Left lung (tissue), 10 donors: ENCODE measurements around the gene UBAC1. TPM values are rescaled to one million over a fixed set of nuclear protein-coding genes. Genes with fewer than 3 reads are reported as not detected.
"Not testable (repeated sequence)": the region's sequence is repeated elsewhere in the genome, so short reads cannot be mapped to it uniquely, and the experiment has no call there.

ENCODE experiments used
- ATAC-seq: fragments of 200-7000 bp; cut with Tn5 transposase; one replicate; pipeline ENCODE4 v1.9.1; 2020; ENCODE audit warnings: moderate library complexity
- DNase-seq, 4 donors: peaks; one replicate each; pipeline ENCODE4 v3.0.0-alpha.2; 2013 to 2020
- H3K27ac ChIP-seq, 2 donors: fragments of 200-600 bp; sonication (generic) in 1 of 2; one replicate each; pipeline versions ENCODE4 v1.5.0 to v1.8.0; 2020 to 2021
- H3K27me3 ChIP-seq, 2 donors: fragments of 200-600 bp; sonication (generic) in 1 of 2; one replicate each; pipeline versions ENCODE4 v1.5.0 to v1.8.0; 2020 to 2021
- H3K36me3 ChIP-seq, 2 donors: fragments of 200-600 bp; sonication (generic) in 1 of 2; one replicate each; pipeline versions ENCODE4 v1.5.0 to v1.8.0; 2020 to 2021
- H3K4me1 ChIP-seq, 2 donors: fragments of 200-600 bp; one replicate each; pipeline ENCODE4 v1.8.0; 2021
- H3K4me3 ChIP-seq, 2 donors: fragments of 200-600 bp; sonication (generic) in 1 of 2; one replicate each; pipeline versions ENCODE4 v1.5.0 to v1.8.0; 2020 to 2021; ENCODE audit warnings: mild to moderate bottlenecking in 1 of 2
- H3K9me3 ChIP-seq, 2 donors: fragments of 200-600 bp; sonication (generic) in 1 of 2; one replicate each; pipeline versions ENCODE4 v1.5.0 to v1.8.0; 2020 to 2021
- intact Hi-C, 2 donors: fragments of 100-400 bp; cut with DNase I; formaldehyde crosslinking; loops; one replicate each; pipeline versions ENCODE4 v1.11.2 to v1.14.2; 2022
- polyA plus RNA-seq, 6 donors: library from polyadenylated mRNA; unstranded; fragments of 120-200 nt; gene quantifications; one replicate each; pipeline ENCODE4 v1.2.1, GENCODE V29; 2013; ENCODE audit not compliant: insufficient read length in 6 of 6
- total RNA-seq, 2 donors: library from RNA; stranded (reverse); fragmentation: NEBNext Ultra II Directional; extraction: Animal tissue kit (Norgen Biotek cat#: 25700); gene quantifications; one replicate each; pipeline ENCODE4 v1.2.1, GENCODE V29; 2021
- TF ChIP-seq, protein P1 (sequence below), 2 donors: fragments of 200-600 bp; sonication (generic) in 1 of 2; IDR thresholded peaks; one replicate each; pipeline versions ENCODE4 v1.5.0 to v1.8.0; 2021; ENCODE audit warnings: antibody characterized with exemption in 2 of 2
- donor health status: DM: no; HTN: yes; CAD: no.
- donor health status: DM: no; HTN: no; CAD: no.

UBAC1 gene
- total and polyA plus RNA-seq, 8 donors: 28.5 to 40.2 (median 33.5) TPM

DNA sequence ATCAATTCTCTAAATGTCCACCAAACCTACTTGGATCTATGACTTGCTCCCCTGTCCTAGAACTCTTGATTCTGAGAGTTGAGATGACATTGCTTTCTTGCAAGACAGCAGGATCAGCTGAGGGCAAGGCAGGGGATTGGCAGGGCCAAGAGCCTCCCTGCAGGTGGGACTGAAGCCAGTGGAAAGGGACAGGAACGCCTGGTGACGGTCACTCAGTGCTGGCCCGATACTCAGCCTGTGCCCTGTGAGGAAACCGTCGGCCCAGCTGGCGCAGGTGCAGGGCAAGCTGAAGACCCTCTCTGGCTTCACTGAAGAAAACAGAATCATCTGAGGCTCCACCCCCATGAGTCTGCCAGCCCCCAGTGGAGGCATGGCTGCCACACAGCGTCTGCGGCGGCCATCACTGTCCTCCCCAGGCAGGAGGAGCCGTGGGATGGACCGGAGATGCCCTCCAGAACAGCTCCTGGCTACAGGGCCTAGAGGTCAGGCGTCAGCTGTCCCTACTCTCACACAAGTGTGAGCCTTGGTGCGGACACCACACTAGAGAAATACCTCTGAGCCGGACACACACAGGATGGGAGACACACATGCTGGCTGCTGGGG is 14.7 kb downstream of the UBAC1 start:
- Histone ChIP-seq H3K4me1 (no peaks in the 10 kb centered on the region), H3K9me3 (no peaks in the 10 kb centered on the region), H3K27ac (no peak overlapping the region), H3K36me3 (peaks cover 0 to 98% of the 10 kb centered on the region in 2 donors), H3K27me3 (no peaks in the 10 kb centered on the region), H3K4me3 (no peak overlapping the region)
- DNase-seq: no peak
- intact Hi-C loops: no loop called here
- TF ChIP-seq, protein P1, sequence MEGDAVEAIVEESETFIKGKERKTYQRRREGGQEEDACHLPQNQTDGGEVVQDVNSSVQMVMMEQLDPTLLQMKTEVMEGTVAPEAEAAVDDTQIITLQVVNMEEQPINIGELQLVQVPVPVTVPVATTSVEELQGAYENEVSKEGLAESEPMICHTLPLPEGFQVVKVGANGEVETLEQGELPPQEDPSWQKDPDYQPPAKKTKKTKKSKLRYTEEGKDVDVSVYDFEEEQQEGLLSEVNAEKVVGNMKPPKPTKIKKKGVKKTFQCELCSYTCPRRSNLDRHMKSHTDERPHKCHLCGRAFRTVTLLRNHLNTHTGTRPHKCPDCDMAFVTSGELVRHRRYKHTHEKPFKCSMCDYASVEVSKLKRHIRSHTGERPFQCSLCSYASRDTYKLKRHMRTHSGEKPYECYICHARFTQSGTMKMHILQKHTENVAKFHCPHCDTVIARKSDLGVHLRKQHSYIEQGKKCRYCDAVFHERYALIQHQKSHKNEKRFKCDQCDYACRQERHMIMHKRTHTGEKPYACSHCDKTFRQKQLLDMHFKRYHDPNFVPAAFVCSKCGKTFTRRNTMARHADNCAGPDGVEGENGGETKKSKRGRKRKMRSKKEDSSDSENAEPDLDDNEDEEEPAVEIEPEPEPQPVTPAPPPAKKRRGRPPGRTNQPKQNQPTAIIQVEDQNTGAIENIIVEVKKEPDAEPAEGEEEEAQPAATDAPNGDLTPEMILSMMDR (IDR thresholded peaks at IDR 0.05): no peak
- no peak for ATAC-seq

- H3K36me3 ChIP-seq: peaks cover 0 to 98% of the 10 kb centered on the region in 2 donors
- intact Hi-C loops: no loop called here
Measured at GRCh38 chr9:135945969-135946368, 15.2 kb downstream of the UBAC1 start.

GRCh38 chr9:135944444-135945252 is 16.5 kb downstream of the UBAC1 start:
- DNase-seq (no peak), ATAC-seq (no peak)
- intact Hi-C loops: no loop called here
- TF ChIP-seq, protein P1 (IDR thresholded peaks at IDR 0.05): no peak
- Histone ChIP-seq H3K27ac (no peak overlapping the region), H3K27me3 (no peaks in the 10 kb centered on the region), H3K4me3 (no peak overlapping the region), H3K36me3 (peaks cover 0 to 98% of the 10 kb centered on the region in 2 donors), H3K9me3 (no peaks in the 10 kb centered on the region), H3K4me1 (no peaks in the 10 kb centered on the region)

More at GRCh38 chr9:135945969-135946368, 15.2 kb downstream of the UBAC1 start:
- no peaks in the 10 kb centered on the region for H3K4me1 ChIP-seq
- H3K27ac ChIP-seq: no peak overlapping the region
- no peak for ATAC-seq
- no peak overlapping the region for H3K4me3 ChIP-seq
- DNase-seq: no peak
- TF ChIP-seq, protein P1 (IDR thresholded peaks at IDR 0.05): no peak
- H3K27me3 ChIP-seq: no peaks in the 10 kb centered on the region
- no peaks in the 10 kb centered on the region for H3K9me3 ChIP-seq

- H3K27me3 ChIP-seq, H3K4me3 ChIP-seq, ATAC-seq, H3K4me1 ChIP-seq, H3K9me3 ChIP-seq, DNase-seq, intact Hi-C loops, H3K27ac ChIP-seq: not testable (repeated sequence)
- H3K36me3 ChIP-seq: peaks cover 0 to 100% of the 10 kb centered on the region in 2 donors
Measured at GRCh38 chr9:135943604-135944003, 17.6 kb downstream of the UBAC1 start.

DNA sequence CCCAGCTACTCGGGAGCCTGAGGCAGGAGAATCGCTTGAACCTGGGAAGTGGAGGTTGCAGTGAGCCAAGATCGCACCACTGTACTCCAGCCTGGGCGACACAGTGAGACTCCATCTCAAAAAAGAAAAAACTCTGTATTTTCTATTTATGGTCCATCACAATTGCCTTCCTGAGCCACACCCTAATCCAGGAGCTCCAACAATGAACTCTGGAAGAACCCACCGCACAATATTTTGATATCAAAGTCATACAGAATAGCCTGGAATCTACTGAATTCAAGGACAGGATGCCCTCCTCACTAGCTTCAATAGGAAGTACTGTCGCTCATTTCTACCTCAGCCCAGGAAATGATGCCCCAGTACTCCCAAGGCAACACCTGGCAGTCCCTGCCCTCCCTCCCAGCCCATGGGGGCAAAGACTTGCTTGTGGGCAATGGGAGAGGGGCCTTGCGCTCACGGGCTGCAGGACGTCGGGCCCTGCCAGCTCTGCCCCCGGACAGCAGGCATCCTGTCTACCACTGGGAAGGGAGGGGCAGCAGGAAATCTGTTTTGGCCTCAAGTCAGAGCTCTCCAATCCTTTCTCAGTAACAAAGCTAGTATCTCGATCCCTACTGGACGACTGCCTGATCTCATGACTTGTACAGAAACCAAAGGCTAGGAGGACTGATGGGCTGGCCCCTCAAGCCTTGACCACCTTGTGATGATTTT is 19.7 kb downstream of the UBAC1 start:
- no peaks in the 10 kb centered on the region for H3K4me1 ChIP-seq
- no peak overlapping the region for H3K4me3 ChIP-seq
- no peak for ATAC-seq
- H3K27me3 ChIP-seq: no peaks in the 10 kb centered on the region
- intact Hi-C loops: no loop called here
- H3K9me3 ChIP-seq: peaks cover 0 to 1% of the 10 kb centered on the region in 2 donors
- DNase-seq: peak in 1 of 4 donors; percentile 22
- H3K36me3 ChIP-seq: peaks cover 0 to 100% of the 10 kb centered on the region in 2 donors
- peak overlapping the region in 1 of 2 donors; percentile 55 for H3K27ac ChIP-seq
- TF ChIP-seq, protein P1 (IDR thresholded peaks at IDR 0.05): no peak
